WI38 (cell line): ENCODE data around the gene ADAMTS4.
"Not testable (repeated sequence)": the region's sequence is repeated elsewhere in the genome, so short reads cannot be mapped to it uniquely, and the experiment has no call there.

Experiments
- H3K4me3 ChIP-seq: 2 replicates; pipeline ENCODE4 v1.5.1; 2011; ENCODE audit warnings: low read depth, mild to moderate bottlenecking, control low read depth, low read length
- CTCF ChIP-seq: IDR thresholded peaks from 2 replicates; pipeline ENCODE4 v1.5.1; 2012; ENCODE audit warnings: low read depth, mild to moderate bottlenecking, control low read depth, low read length

Gene ADAMTS4

GRCh38 chr1:161225178-161225533, 26.3 kb upstream of the ADAMTS4 start:
- H3K4me3 ChIP-seq: no peak overlapping the region
- TF ChIP-seq CTCF: no peak

GRCh38 chr1:161224695-161225087, 25.8 kb upstream of the ADAMTS4 start:
- H3K4me3 ChIP-seq: not testable (repeated sequence)

- no peak overlapping the region for H3K4me3 ChIP-seq
- TF ChIP-seq CTCF: no peak
Observed at GRCh38 chr1:161223805-161224694, 25.2 kb upstream of the ADAMTS4 start.

- H3K4me3 ChIP-seq: no peak overlapping the region
- no peak for TF ChIP-seq CTCF
Observed at GRCh38 chr1:161222175-161223019, 23.5 kb upstream of the ADAMTS4 start.

- no peak overlapping the region for H3K4me3 ChIP-seq
- no peak for TF ChIP-seq CTCF
Observed at GRCh38 chr1:161220002-161220401, 21.1 kb upstream of the ADAMTS4 start.

- no peak overlapping the region for H3K4me3 ChIP-seq
- TF ChIP-seq CTCF: no peak
Observed at GRCh38 chr1:161219078-161219892, 20.4 kb upstream of the ADAMTS4 start.

- no peak for TF ChIP-seq CTCF
- H3K4me3 ChIP-seq: no peak overlapping the region
Observed at GRCh38 chr1:161218301-161219077, 19.6 kb upstream of the ADAMTS4 start.
